ENCODE results near the gene NPTX1. TPM values are rescaled to one million over a fixed set of nuclear protein-coding genes. Genes with fewer than 3 reads are reported as not detected.

The NPTX1 gene
- total RNA-seq, 1 donor from 2014 or later: 0.10 TPM

- no peak for DNase-seq (ENCODE audit: low spot score)
- no peak for TF ChIP-seq CTCF (IDR thresholded peaks at IDR 0.05; ENCODE audit: unreplicated experiment)
- Mint-ChIP-seq H3K27ac (ENCODE audit: unreplicated experiment) (no peak overlapping the region), H3K36me3 (ENCODE audit: low read depth, unreplicated experiment) (no peaks in the 10 kb centered on the region), H3K4me1 (ENCODE audit: unreplicated experiment) (no peaks in the 10 kb centered on the region), H3K27me3 (ENCODE audit: unreplicated experiment) (peaks cover 7% of the 10 kb centered on the region), H3K9me3 (ENCODE audit: unreplicated experiment) (no peaks in the 10 kb centered on the region), H3K4me3 (ENCODE audit: unreplicated experiment) (no peak overlapping the region)
Measured at GRCh38 chr17:80485846-80486245, 9.4 kb upstream of the NPTX1 start.

GRCh38 chr17:80482555-80483308 lies 6.3 kb upstream of the NPTX1 start:
- peaks cover 2% of the 10 kb centered on the region for H3K4me1 Mint-ChIP-seq (ENCODE audit: unreplicated experiment)
- H3K9me3 Mint-ChIP-seq (ENCODE audit: unreplicated experiment): no peaks in the 10 kb centered on the region
- TF ChIP-seq CTCF (IDR thresholded peaks at IDR 0.05; ENCODE audit: unreplicated experiment): no peak
- H3K4me3 Mint-ChIP-seq (ENCODE audit: unreplicated experiment): no peak overlapping the region
- peaks cover 4% of the 10 kb centered on the region for H3K36me3 Mint-ChIP-seq (ENCODE audit: low read depth, unreplicated experiment)
- no peak for DNase-seq (ENCODE audit: low spot score)
- no peak overlapping the region for H3K27ac Mint-ChIP-seq (ENCODE audit: unreplicated experiment)
- peaks cover 17% of the 10 kb centered on the region for H3K27me3 Mint-ChIP-seq (ENCODE audit: unreplicated experiment)

DNA sequence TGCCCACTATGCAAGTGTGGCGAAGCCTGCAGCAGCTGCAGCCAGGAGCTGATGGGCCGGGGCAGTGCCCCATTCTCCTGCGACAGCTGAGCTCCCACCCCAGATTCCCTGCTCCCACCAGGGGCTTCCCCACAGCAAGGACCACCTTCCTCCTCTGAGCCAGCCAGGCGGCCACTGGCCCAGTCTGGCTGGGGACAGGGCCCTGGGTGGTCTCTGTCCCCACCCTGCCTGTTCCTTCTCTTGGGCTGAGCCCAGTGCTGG lies 5.6 kb upstream of the NPTX1 start:
- Mint-ChIP-seq H3K27ac (ENCODE audit: unreplicated experiment) (no peak overlapping the region), H3K4me1 (ENCODE audit: unreplicated experiment) (peaks cover 2% of the 10 kb centered on the region), H3K36me3 (ENCODE audit: low read depth, unreplicated experiment) (peaks cover 4% of the 10 kb centered on the region), H3K27me3 (ENCODE audit: unreplicated experiment) (peaks cover 17% of the 10 kb centered on the region), H3K9me3 (ENCODE audit: unreplicated experiment) (no peaks in the 10 kb centered on the region), H3K4me3 (ENCODE audit: unreplicated experiment) (no peak overlapping the region)
- DNase-seq (ENCODE audit: low spot score): no peak
- TF ChIP-seq CTCF (IDR thresholded peaks at IDR 0.05; ENCODE audit: unreplicated experiment): no peak

GRCh38 chr17:80481284-80482057 lies 5.1 kb upstream of the NPTX1 start:
- Mint-ChIP-seq H3K27ac (ENCODE audit: unreplicated experiment) (no peak overlapping the region), H3K4me3 (ENCODE audit: unreplicated experiment) (no peak overlapping the region), H3K9me3 (ENCODE audit: unreplicated experiment) (no peaks in the 10 kb centered on the region), H3K4me1 (ENCODE audit: unreplicated experiment) (peaks cover 2% of the 10 kb centered on the region), H3K27me3 (ENCODE audit: unreplicated experiment) (peaks cover 15% of the 10 kb centered on the region), H3K36me3 (ENCODE audit: low read depth, unreplicated experiment) (peaks cover 4% of the 10 kb centered on the region)
- DNase-seq (ENCODE audit: low spot score): no peak
- TF ChIP-seq CTCF (IDR thresholded peaks at IDR 0.05; ENCODE audit: unreplicated experiment): no peak

DNA sequence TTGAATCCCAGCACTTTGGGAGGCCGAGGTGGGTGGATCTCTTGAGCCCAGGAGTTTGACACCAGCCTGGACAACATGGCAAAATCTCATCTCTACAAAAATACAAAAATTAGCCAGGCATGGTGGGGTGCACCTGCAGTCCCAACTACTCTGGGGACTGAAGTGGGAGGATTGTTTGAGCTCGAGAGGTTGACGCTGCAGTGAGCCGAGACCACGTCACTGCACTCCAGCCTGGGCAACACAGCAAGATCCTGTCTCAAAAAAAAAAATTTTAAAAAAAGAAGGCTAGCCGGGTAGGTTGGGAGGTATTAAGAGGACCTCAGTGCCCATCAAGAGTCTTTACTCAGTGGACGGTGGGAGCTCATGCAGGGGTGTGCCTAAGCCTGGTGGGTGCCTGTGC lies 3.8 kb upstream of the NPTX1 start:
- Mint-ChIP-seq H3K9me3 (ENCODE audit: unreplicated experiment) (no peaks in the 10 kb centered on the region), H3K4me1 (ENCODE audit: unreplicated experiment) (peaks cover 2% of the 10 kb centered on the region), H3K27me3 (ENCODE audit: unreplicated experiment) (peaks cover 15% of the 10 kb centered on the region), H3K36me3 (ENCODE audit: low read depth, unreplicated experiment) (peaks cover 4% of the 10 kb centered on the region), H3K4me3 (ENCODE audit: unreplicated experiment) (no peak overlapping the region), H3K27ac (ENCODE audit: unreplicated experiment) (no peak overlapping the region)
- no peak for DNase-seq (ENCODE audit: low spot score)
- no peak for TF ChIP-seq CTCF (IDR thresholded peaks at IDR 0.05; ENCODE audit: unreplicated experiment)

All from endothelial cell (in vitro differentiated cells).